K562 (cell line): ENCODE measurements around the gene SPTLC1. TPM values are rescaled to one million over a fixed set of nuclear protein-coding genes. Genes with fewer than 3 reads are reported as not detected.

Experiments used
- ATAC-seq: fragments of 200-7000 bp; cut with Tn5 transposase; 3 replicates; pipeline ENCODE4 v1.9.1; 2020; ENCODE audit warnings: moderate library complexity
- BruUV-seq: library from RNA; stranded (reverse); fragments of 400-500 nt; replicated peaks from 2 replicates; lab custom pipeline; 2021; lab: Mats Ljungman, UMichigan
- CTCF ChIA-PET: fragments of 300-600 bp; formaldehyde crosslinking; extraction: SDS; loops from one replicate; lab custom pipeline; 2021; ENCODE audit warnings: low intra/inter-chr PET ratio; lab: Yijun Ruan, JAX
- POLR2A ChIA-PET: fragments of 300-600, 350-650 bp; sonication (Branson Sonifier 250); formaldehyde crosslinking; extraction: SDS; loops from one replicate; lab custom pipeline; 2021; ENCODE audit warnings: antibody characterized with exemption, inconsistent platforms; lab: Yijun Ruan, JAX
- DNase-seq, 4 experiments: peaks; one replicate each; pipeline versions ENCODE4 v3.0.0 to v3.0.0-alpha.2; 2011 to 2018; ENCODE audit warnings: low spot score in 3 of 4, mixed read lengths in 3 of 4; ENCODE audit errors: extremely low read depth in 1 of 4
- FAIRE-seq: peaks from 2 replicates; lab custom pipeline; 2011; peaks lifted over from hg19 to GRCh38; lab: Jason Lieb, UNC
- H2AFZ ChIP-seq: 2 replicates; pipeline ENCODE4 v1.6.0; 2011; ENCODE audit warnings: low read depth, low read length, control low read depth, inconsistent platforms
- H3K27ac ChIP-seq: fragments of 200-600 bp; 3 replicates; pipeline ENCODE4 v1.8.0; 2011; ENCODE audit warnings: low read depth, mild to moderate bottlenecking, control low read depth, inconsistent platforms, low read length, moderate library complexity, mixed read lengths; ENCODE audit errors: extremely low read depth
- H3K27me3 ChIP-seq, 2 experiments: fragments of 300-600 bp in 1 of 2; 2 replicates in 1 of 2; 3 replicates in 1 of 2; pipeline versions ENCODE4 v1.6.0 to v1.8.0; 2011; ENCODE audit warnings: inconsistent platforms in 2 of 2, low read length in 2 of 2, mild to moderate bottlenecking in 1 of 2, mixed read lengths in 1 of 2, moderate library complexity in 1 of 2; ENCODE audit not compliant: control insufficient read depth in 2 of 2, insufficient read depth in 2 of 2
- H3K36me3 ChIP-seq: fragments of 300-600 bp; 3 replicates; pipeline ENCODE4 v1.8.0; 2011; ENCODE audit warnings: mild to moderate bottlenecking, low read length, inconsistent platforms; ENCODE audit not compliant: control insufficient read depth, insufficient read depth
- H3K4me1 ChIP-seq, 2 experiments: fragments of 200-600 bp in 1 of 2; replicated peaks in 1 of 2; 2 replicates in 1 of 2; 3 replicates in 1 of 2; pipeline versions ENCODE4 v1.5.1 to v1.8.0; 2011; ENCODE audit warnings: inconsistent platforms in 2 of 2, low read length in 2 of 2, mild to moderate bottlenecking in 1 of 2, mixed read lengths in 1 of 2, moderate library complexity in 1 of 2; ENCODE audit not compliant: control insufficient read depth in 2 of 2, insufficient read depth in 2 of 2
- H3K4me2 ChIP-seq: 2 replicates; pipeline ENCODE4 v1.6.1; 2011; ENCODE audit warnings: low read length, control low read depth, inconsistent platforms, mixed read lengths; ENCODE audit not compliant: insufficient read depth
- H3K4me3 ChIP-seq: fragments of 200-600 bp; sonication (generic), shearing (Covaris generic); 2 replicates; pipeline ENCODE4 v1.5.1; 2016; ENCODE audit warnings: control low read depth, inconsistent platforms
- H3K79me2 ChIP-seq: fragments of 200-600 bp; 3 replicates; pipeline ENCODE4 v1.8.0; 2011; ENCODE audit warnings: low read length, inconsistent platforms; ENCODE audit not compliant: control insufficient read depth, insufficient read depth
- H3K9ac ChIP-seq, 2 experiments: 2 replicates each; pipeline versions ENCODE4 v1.6.0 to v1.6.1; 2011; ENCODE audit warnings: low read depth in 2 of 2, low read length in 2 of 2, control low read depth in 1 of 2, inconsistent platforms in 1 of 2, mild to moderate bottlenecking in 1 of 2, mixed read lengths in 1 of 2; ENCODE audit not compliant: insufficient read depth in 1 of 2
- H3K9me1 ChIP-seq: one replicate; pipeline ENCODE4 v1.6.0; 2011; ENCODE audit warnings: inconsistent platforms, mild to moderate bottlenecking, low read length, moderate library complexity; ENCODE audit not compliant: control insufficient read depth, insufficient read depth
- H3K9me3 ChIP-seq: replicated peaks from 2 replicates; pipeline ENCODE4 v1.5.1; 2011; ENCODE audit warnings: low read depth, low read length, inconsistent platforms; ENCODE audit not compliant: control insufficient read depth, insufficient read depth
- H4K20me1 ChIP-seq: replicated peaks from 2 replicates; pipeline ENCODE4 v1.6.1; 2011; ENCODE audit warnings: low read length, inconsistent platforms, mixed read lengths; ENCODE audit not compliant: control insufficient read depth, insufficient read depth
- BCOR ChIP-seq: fragments of 450-650 bp; IDR thresholded peaks from 2 replicates; pipeline ENCODE4 v1.6.1; 2016
- BDP1 ChIP-seq: IDR thresholded peaks from 3 replicates; pipeline ENCODE4 v1.6.1; 2011; ENCODE audit not compliant: insufficient read length, insufficient read depth
- FOXP4 ChIP-seq: sonication (generic); formaldehyde crosslinking; IDR thresholded peaks from 2 replicates; pipeline ENCODE4 v1.8.0; 2022; ENCODE audit warnings: mild to moderate bottlenecking, missing genetic modification reagents, borderline replicate concordance
- HMGN3 ChIP-seq: IDR thresholded peaks from 2 replicates; pipeline ENCODE4 v1.6.1; 2011; ENCODE audit warnings: borderline replicate concordance, low read depth, mild to moderate bottlenecking, mixed read lengths, low read length; ENCODE audit not compliant: insufficient read length; ENCODE audit errors: extremely low read depth
- REST ChIP-seq, 2 experiments: fragments of 450-650 bp; formaldehyde crosslinking in 1 of 2; IDR thresholded peaks; 2 replicates each; pipeline versions ENCODE4 v1.4.0 to v1.6.1; 2014 to 2020; ENCODE audit warnings: mild to moderate bottlenecking in 2 of 2, borderline replicate concordance in 1 of 2, low read depth in 1 of 2
- ZBTB2 ChIP-seq: fragments of 450-650 bp; IDR thresholded peaks from 2 replicates; pipeline ENCODE4 v1.6.1; 2016; ENCODE audit warnings: antibody characterized with exemption
- ZNF124 ChIP-seq: sonication (generic); formaldehyde crosslinking; IDR thresholded peaks from 2 replicates; pipeline ENCODE4 v1.8.1; 2022; ENCODE audit warnings: missing genetic modification reagents
- ZNF175 ChIP-seq: fragments of 200-800 bp; sonication (Bioruptor generic); IDR thresholded peaks from 2 replicates; pipeline ENCODE4 v1.6.1; 2016; ENCODE audit warnings: low read depth, mild to moderate bottlenecking, missing genetic modification characterization, missing compliant biosample characterization
- ZNF764 ChIP-seq: fragments of 250-450 bp; sonication (Bioruptor Pico); IDR thresholded peaks from 2 replicates; pipeline ENCODE4 v1.4.0; 2020; ENCODE audit warnings: low read depth, mild to moderate bottlenecking, moderate library complexity
- WGBS: fragments of 100-300 bp; shearing (Covaris generic); methylation state at CpG from one replicate; pipeline ENCODE4 v1.1.6; 2016; ENCODE audit warnings: low coverage, mixed read lengths; ENCODE audit not compliant: insufficient coverage; ENCODE audit errors: missing lambda C conversion rate; 5-methylcytosine and 5-hydroxymethylcytosine counted together
- in situ Hi-C: fragments of 300-500 bp; cut with MboI; formaldehyde crosslinking; loops from 4 replicates; pipeline ENCODE4 v1.15.0; 2018; ENCODE audit warnings: inconsistent platforms, mixed read lengths
- intact Hi-C: fragments of 100-400 bp; cut with micrococcal nuclease; formaldehyde crosslinking; loops from 2 replicates; pipeline ENCODE4 v1.14.2; 2022
- polyA plus RNA-seq, 8 experiments: library from polyadenylated mRNA; depleted of rRNA in 4 of 8; stranded (reverse) in 5 of 8; unstranded in 3 of 8; fragments of >200 nt; fragmentation: Nextera tagmentation in 2 of 8; fragmentation: Illumina TruSeq in 1 of 8; extraction: Ambion mirVana in 2 of 8; extraction: Trizol in 1 of 8; gene quantifications; 2 replicates each; pipeline versions ENCODE4 v1.2.1 to v1.2.3, GENCODE V29; 2011 to 2014; ENCODE audit warnings: inconsistent platforms in 1 of 8, missing spikeins in 1 of 8
- total RNA-seq, 7 experiments: library from RNA; depleted of rRNA in 6 of 7; stranded (reverse); fragments of >200 nt in 6 of 7; fragmentation: Illumina TruSeq in 2 of 7; extraction: Trizol in 2 of 7; gene quantifications; 2 replicates each; pipeline versions ENCODE4 v1.2.1 to v1.2.3, GENCODE V29; 2011 to 2021; ENCODE audit warnings: low replicate concordance in 1 of 7

The SPTLC1 gene
- total and polyA plus RNA-seq, 9 of the 15 experiments (the other 6 are each of a cell fraction or from before 2014, with no cell fraction given), result 58.8 to 125 (median 84.5) TPM

GRCh38 chr9:92061184-92061583 lies 54.0 kb downstream of the SPTLC1 start:
- Histone ChIP-seq H4K20me1 (no peaks in the 10 kb centered on the region), H3K27ac (no peak overlapping the region), H3K9ac (no peak overlapping the region), H3K9me3 (no peaks in the 10 kb centered on the region), H3K36me3 (peaks cover 57% of the 10 kb centered on the region), H3K9me1 (no peaks in the 10 kb centered on the region), H3K27me3 (no peaks in the 10 kb centered on the region), H2AFZ (no peak overlapping the region), H3K4me3 (no peak overlapping the region), H3K79me2 (peaks cover 10% of the 10 kb centered on the region; the same call in 2 of the 3 replicates), H3K4me1 (no peaks in the 10 kb centered on the region), H3K4me2 (no peak overlapping the region)
- 92% methylated on average over 2 of the region's 2 CpGs for WGBS
- DNase-seq (no peak), FAIRE-seq (no peak), ATAC-seq (no peak)
- no TSS peak for BruUV-seq
- intact Hi-C loops, result no loop called here
- ChIA-PET CTCF (interaction anchor here (0.6 kb wide), 1 partner anchor 421 kb away, joined by 3 read pairs; no protein-coding TSS in a partner anchor), POLR2A (no interaction called here)
- in situ Hi-C loops, result no loop called here
- TF ChIP-seq ZBTB2 (no peak), ZNF175 (CRISPR knock-in tag) (no peak), HMGN3 (no peak), ZNF124 (CRISPR knock-in tag) (no peak), BDP1 (no peak), ZNF764 (CRISPR knock-in tag) (no peak), BCOR (no peak), REST (IDR thresholded peaks at IDR 0.05; ENCODE audit: borderline replicate concordance) (no peak), REST (CRISPR knock-in tag; IDR thresholded peaks at IDR 0.05; ENCODE audit: low read depth) (no peak), FOXP4 (CRISPR knock-in tag) (no peak)
